ENCODE results near the gene MOB3A. TPM values are rescaled to one million over a fixed set of nuclear protein-coding genes. Genes with fewer than 3 reads are reported as not detected.

Gene MOB3A
- total RNA-seq, 1 donor from 2014 or later: 88.5 TPM

DNA sequence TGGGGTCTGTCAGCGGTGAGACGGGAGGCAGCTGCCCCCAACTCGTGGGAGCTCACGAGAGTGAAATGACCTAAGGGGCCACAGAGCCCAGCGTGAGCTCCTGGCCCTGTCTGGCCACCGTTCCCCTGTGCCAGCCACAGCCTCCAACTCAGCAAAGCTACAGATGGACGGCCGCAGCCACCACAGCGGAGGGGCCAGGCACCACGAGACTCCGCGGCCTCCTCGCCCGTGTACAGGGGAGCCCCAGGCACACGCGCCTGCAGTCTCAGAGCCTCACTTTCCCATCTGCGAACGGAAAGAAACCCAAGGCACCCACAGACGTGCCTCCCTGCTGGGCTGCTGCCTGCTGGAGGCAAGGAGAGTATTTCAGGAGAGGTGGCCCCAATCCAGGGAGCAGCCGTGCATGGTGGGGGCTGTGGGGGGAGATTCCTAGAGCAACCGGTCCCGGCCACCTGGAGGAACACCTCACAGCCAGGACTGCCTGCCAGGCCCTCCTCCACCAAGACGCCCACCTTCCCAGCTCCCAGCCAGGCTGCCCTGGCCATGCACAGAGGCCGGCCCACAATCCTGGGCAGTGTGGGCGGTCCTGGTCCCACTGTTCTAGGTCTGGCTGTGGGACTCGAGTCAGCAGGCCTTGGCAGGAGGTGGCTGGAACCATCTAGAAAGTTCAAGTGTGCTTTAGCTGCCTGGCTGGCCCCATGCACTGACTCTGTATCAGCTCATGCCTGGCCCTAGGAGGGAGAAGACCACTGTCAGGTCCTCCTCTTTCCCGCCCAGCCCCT, 47.0 kb downstream of the MOB3A start:
- Mint-ChIP-seq H3K27me3 (ENCODE audit: unreplicated experiment) (peaks cover 6% of the 10 kb centered on the region), H3K9me3 (ENCODE audit: unreplicated experiment) (no peaks in the 10 kb centered on the region), H3K4me1 (ENCODE audit: unreplicated experiment) (peaks cover 7% of the 10 kb centered on the region), H3K4me3 (ENCODE audit: unreplicated experiment) (peak overlapping the region; percentile 94), H3K36me3 (ENCODE audit: low read depth, unreplicated experiment) (no peaks in the 10 kb centered on the region), H3K27ac (ENCODE audit: unreplicated experiment) (no peak overlapping the region)
- TF ChIP-seq, protein P1, sequence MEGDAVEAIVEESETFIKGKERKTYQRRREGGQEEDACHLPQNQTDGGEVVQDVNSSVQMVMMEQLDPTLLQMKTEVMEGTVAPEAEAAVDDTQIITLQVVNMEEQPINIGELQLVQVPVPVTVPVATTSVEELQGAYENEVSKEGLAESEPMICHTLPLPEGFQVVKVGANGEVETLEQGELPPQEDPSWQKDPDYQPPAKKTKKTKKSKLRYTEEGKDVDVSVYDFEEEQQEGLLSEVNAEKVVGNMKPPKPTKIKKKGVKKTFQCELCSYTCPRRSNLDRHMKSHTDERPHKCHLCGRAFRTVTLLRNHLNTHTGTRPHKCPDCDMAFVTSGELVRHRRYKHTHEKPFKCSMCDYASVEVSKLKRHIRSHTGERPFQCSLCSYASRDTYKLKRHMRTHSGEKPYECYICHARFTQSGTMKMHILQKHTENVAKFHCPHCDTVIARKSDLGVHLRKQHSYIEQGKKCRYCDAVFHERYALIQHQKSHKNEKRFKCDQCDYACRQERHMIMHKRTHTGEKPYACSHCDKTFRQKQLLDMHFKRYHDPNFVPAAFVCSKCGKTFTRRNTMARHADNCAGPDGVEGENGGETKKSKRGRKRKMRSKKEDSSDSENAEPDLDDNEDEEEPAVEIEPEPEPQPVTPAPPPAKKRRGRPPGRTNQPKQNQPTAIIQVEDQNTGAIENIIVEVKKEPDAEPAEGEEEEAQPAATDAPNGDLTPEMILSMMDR (IDR thresholded peaks at IDR 0.05; ENCODE audit: unreplicated experiment): no peak
- no peak for DNase-seq (ENCODE audit: low spot score)

DNA sequence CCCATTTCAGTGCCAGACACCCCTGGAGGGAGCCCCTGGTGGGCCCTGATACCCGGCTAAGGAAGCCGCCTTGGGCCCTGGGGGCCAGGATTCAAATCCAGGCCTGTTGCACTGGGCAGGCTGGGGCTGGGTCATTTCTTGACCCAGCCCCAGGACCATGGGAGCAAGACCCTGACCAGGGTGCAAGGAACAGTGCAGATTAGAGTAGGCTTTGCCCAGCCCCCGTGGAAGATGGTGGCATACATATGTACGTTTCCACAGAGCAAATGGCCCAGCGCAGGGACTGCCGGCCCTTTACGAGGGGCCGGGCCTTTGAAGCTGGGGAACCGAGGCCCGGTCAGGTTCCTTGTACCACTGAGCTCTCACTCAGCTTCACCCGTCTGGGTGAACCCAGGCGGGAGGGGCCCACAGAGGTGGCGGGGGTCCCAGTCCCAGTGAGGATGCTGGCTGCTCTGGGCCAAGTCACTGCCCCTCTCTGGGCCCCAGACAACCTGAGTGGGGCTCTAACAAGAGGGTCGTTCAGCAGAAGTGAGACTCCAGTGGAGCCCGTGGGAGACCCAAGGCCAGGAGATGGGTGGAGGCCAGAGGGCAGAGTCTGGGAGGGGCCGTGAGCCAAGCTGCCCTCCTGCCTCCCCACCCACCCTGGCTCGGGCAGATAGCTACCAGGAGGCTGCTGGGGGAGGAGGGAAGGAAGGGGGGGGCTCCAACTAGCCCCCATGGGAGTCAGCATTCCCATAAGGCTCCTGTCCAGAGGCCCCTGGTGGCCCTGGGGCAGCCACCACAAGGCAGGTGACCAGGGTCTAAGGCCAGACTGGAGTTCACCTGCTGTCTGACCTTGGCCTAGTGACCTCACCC, 47.8 kb downstream of the MOB3A start:
- H3K4me3 Mint-ChIP-seq (ENCODE audit: unreplicated experiment): peak overlapping the region; percentile 21
- H3K27ac Mint-ChIP-seq (ENCODE audit: unreplicated experiment): no peak overlapping the region
- H3K4me1 Mint-ChIP-seq (ENCODE audit: unreplicated experiment): peaks cover 9% of the 10 kb centered on the region
- TF ChIP-seq, protein P1 (IDR thresholded peaks at IDR 0.05; ENCODE audit: unreplicated experiment): no peak
- H3K27me3 Mint-ChIP-seq (ENCODE audit: unreplicated experiment): peaks cover 8% of the 10 kb centered on the region
- DNase-seq (ENCODE audit: low spot score): no peak
- H3K9me3 Mint-ChIP-seq (ENCODE audit: unreplicated experiment): no peaks in the 10 kb centered on the region
- peaks cover 3% of the 10 kb centered on the region for H3K36me3 Mint-ChIP-seq (ENCODE audit: low read depth, unreplicated experiment)

DNA sequence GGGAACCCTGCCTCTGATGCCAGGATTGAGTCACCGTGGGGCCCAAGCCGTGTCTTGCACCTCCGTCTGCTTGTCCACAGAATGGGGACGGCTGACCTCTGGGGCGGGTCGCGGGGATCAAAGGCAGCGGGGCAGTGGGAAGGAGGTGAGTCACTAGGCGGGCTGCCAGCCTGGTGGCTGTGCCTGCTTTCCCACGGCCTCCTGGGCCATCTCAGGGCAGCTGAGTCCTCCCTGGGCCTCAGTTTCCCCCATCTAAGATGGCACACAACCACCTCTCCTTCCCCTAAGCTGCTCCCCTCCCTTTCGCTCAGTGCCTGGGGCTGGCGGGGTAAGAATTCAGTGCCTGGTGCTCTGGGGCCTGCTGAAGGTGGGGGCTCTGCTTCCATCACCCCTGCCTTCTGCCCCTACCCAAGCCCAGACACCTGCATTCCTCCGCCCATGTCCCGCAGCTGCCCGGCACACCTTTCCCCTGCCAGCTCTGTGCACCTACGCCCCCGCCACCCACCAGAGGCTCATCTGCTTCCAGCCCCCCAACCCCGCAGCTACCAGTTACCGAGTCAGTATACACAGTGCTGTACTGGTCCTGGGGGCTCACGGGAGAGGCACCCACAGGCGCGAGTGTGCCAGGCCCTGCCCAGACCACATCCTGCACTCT, 48.5 kb downstream of the MOB3A start:
- TF ChIP-seq, protein P1 (IDR thresholded peaks at IDR 0.05; ENCODE audit: unreplicated experiment): no peak
- Mint-ChIP-seq H3K4me3 (ENCODE audit: unreplicated experiment) (no peak overlapping the region), H3K27ac (ENCODE audit: unreplicated experiment) (no peak overlapping the region), H3K9me3 (ENCODE audit: unreplicated experiment) (no peaks in the 10 kb centered on the region), H3K4me1 (ENCODE audit: unreplicated experiment) (peaks cover 10% of the 10 kb centered on the region), H3K36me3 (ENCODE audit: low read depth, unreplicated experiment) (peaks cover 4% of the 10 kb centered on the region), H3K27me3 (ENCODE audit: unreplicated experiment) (peaks cover 8% of the 10 kb centered on the region)
- DNase-seq (ENCODE audit: low spot score): no peak

DNA sequence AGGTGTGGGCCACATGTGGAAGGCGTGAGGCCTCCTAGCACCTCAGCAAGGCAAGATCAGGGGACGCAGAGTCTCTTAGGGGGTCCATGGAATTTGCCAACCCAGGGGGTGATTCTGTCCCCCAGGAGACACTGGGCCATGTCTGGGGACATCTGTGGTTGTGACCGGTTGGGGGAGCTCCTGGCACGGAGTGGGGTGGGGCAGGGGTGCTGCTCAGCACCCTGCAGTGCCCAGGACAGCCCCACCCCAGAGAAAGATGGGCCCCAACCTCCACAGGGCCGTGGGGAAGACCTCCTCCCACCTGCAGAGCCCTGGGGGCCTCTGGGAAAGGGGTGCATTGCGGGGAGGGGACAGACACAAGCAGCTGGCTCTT, 49.1 kb downstream of the MOB3A start:
- Mint-ChIP-seq H3K27ac (ENCODE audit: unreplicated experiment) (no peak overlapping the region), H3K27me3 (ENCODE audit: unreplicated experiment) (peaks cover 8% of the 10 kb centered on the region), H3K36me3 (ENCODE audit: low read depth, unreplicated experiment) (peaks cover 4% of the 10 kb centered on the region), H3K4me1 (ENCODE audit: unreplicated experiment) (peaks cover 10% of the 10 kb centered on the region), H3K9me3 (ENCODE audit: unreplicated experiment) (no peaks in the 10 kb centered on the region), H3K4me3 (ENCODE audit: unreplicated experiment) (peak overlapping the region; percentile 42)
- TF ChIP-seq, protein P1 (IDR thresholded peaks at IDR 0.05; ENCODE audit: unreplicated experiment): no peak
- no peak for DNase-seq (ENCODE audit: low spot score)
